Measurements from ENCODE around the gene EFCAB11.

EFCAB11 gene

DNA sequence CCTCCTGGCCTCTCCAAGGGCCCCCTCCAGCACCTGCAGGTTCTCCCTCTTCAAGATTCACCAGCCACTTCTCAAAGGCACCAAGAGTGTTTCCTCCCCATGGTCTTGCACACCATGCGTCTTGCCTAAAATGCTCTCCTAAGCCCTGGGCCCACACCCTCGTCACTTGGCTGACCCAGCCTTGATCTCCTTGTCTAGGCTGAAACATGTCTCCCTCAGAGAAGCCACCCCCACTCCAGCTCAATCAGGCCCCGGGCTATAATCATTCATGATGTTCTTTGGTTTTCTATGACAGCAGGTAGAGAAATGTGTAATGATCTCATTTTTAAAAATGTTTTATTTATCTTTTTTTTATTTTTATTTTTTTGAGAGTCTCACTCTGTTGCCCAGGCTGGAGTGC, 88.1 kb downstream of the EFCAB11 start:
- no peak for DNase-seq (ENCODE audit: low read depth)

DNA sequence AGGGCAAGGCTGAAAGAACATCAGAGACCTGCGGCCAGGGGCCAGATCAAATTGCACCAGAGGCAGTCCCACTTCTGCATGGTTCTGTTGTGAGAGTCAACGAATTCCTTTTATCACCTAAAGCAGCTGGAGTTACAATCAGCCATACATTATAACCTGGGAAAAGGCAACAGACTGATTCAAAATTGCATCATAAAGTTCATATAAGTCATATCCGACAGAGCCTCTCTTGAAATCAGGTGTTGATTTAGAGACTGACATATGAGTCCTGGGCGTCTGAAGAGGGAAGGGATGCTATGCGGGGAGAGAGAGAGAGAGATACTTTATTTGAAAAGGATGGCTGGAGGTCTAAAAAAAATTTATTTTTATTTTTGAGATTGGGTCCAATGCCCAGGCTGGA, 89.4 kb downstream of the EFCAB11 start:
- no peak for DNase-seq (ENCODE audit: low read depth)

DNA sequence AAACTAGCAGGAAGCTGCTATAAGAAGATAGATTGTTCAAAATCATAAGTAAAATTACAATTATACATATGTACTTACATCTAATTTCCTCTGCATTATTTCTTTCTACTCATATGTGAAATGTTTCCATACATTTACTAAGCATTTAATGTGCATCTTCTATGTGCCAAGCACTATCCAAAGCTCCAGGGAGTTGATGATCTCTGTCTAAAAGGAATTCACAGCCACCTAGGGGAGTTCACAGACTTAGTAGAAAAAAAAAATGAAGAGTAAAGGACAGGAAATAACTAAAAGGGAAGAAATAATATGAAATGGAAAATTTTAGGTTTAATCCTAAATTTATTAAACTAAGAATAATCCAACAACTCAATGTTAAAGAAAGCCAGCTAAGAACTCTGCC, 91.7 kb downstream of the EFCAB11 start:
- no peak for DNase-seq (ENCODE audit: low read depth)

DNA sequence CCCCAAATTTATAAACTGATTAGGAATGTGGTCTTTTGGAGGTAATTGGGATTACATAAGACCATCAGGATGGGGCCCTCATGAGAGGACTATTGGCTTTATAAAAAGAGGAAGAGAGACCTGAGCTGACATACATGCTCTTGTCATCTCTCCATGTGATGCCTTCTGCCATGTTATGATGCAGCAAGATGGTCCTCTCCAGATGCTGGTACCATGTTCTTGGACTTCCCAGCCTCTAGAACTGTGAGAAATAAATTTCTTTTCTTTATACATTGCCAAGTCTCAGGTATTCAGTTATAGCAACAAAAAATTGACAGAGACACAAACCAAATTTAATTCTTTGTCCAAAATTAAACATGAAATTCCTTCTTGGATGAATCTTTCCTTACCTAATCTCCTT, 92.9 kb downstream of the EFCAB11 start:
- DNase-seq (ENCODE audit: low read depth) = no peak

DNA sequence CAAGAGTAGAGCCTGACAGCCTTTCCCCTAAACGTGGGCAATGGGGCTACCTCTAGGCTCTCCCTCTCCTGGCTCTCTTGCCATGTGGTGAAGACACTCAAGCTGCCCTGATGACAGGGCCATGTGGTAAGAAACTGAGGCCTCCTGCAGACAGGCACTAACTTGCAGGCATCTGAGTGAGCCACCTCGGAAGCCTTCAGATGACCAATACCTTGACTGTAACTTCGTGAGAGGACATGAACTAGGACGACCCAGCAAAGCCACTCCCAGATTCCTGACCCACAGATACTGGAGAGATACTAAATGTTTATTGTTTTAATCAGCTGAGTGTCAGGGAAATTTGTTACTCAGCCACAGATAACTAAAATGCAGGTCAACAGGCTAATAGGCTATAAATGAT, 96.4 kb downstream of the EFCAB11 start:
- DNase-seq (ENCODE audit: low read depth) = no peak

DNA sequence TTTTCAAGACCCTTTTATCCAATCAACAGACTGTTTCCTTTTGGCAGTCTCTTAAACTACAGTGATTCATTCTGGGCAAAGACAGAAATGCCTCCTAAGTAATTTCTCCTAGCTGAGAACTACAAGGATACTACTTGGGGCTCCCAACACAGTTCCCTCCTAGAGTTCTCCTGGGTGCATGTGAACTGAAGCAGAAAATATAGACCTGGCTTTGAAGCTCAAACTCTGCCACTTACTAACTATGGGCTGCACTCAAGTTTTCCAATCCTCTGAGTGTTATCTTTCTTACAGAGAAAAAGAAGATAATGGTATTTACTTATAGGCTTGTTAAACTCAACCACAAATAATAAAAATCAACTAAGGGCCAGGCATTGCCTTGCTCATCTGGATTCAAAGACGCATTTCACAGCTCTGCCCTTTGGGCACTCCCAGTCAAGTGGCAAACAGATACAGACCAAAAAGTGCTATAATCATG, 97.6 kb downstream of the EFCAB11 start:
- DNase-seq (ENCODE audit: low read depth) = no peak

DNA sequence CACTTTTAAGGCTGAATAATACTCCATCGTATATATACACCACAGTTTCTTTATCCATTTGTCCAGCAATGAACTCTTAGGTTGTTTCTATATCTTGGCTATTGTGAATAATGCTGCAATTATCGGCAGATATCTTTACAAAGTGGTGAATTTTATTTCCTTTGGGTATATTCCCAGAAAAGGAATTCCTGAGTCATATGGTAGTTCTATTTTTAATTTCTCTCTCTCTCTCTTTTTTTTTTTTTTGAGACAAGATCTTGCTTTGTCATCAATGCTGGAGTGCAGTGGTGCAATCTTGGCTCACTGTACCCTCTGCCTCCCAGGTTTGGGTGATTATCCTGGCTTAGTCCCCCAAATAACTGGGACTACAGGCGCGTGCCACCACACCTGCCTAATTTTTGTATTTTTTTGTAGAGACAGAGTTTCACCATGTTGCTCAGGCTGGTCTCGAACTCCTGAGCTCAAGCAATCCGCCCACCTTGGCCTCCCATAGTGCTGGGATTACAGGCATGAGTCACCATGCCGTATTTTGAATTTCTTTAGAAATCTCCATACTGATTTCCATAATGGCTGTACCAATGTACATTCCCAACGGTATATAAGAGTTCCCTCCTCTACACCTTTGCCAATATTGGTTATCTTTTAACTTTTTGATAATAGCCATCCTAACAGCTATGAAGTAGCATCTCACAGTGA, 98.4 kb downstream of the EFCAB11 start:
- peak; percentile 64 for DNase-seq (ENCODE audit: low read depth)

DNA sequence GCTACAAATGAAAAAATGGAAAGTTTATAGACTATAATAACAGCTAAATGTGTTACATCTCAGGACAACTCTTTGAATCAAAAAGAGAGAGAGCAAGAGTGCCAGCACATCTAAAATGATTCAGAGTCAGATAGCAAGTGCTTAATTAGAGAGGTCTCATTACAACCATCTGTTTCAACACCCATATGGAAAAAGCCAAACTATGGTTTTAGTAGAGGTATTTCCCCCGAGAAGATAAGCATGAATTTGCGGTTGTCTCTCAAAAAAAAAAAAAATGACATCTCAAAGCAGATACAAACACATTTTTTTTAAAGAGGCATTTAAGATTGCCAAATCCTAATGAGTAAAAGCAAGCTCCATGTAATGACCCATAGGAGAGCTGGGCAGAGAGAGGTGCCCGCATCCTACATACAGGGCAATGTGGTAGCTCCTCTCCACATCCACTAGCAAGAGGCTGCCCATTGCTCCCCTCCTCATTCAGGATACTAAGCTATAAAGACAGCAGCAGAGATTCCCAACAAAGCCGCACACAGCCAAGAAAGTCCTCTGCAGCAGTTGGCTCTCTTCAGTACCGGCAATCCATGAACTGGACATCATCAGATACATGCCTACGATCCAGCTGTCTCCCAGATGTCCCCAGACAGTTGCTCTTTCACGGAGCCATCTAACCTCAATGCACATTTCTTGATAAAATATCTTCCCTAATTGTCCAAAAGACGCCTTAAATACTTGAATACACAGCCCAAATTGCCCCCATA, 100.4 kb downstream of the EFCAB11 start:
- DNase-seq (ENCODE audit: low read depth) = no peak

DNA sequence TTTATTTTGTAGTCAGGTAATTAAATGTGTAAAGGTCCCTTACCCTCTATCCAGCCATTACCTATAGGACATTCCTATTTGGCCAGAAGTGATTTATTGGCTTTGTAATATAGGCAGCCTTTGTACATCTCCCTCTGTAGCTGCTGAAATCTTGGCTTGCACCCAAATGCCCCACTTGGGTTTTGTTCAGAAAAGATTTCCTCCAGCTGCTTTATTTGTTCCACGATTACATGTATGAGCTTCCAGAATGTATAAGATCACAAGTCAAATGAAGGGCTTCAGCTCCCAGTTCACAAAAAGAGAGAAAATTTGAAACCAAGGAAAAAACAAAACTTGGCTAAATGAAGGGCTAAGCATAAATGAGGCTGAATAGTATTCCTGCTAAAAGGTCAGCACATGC, 103.4 kb downstream of the EFCAB11 start:
- no peak for DNase-seq (ENCODE audit: low read depth)

DNA sequence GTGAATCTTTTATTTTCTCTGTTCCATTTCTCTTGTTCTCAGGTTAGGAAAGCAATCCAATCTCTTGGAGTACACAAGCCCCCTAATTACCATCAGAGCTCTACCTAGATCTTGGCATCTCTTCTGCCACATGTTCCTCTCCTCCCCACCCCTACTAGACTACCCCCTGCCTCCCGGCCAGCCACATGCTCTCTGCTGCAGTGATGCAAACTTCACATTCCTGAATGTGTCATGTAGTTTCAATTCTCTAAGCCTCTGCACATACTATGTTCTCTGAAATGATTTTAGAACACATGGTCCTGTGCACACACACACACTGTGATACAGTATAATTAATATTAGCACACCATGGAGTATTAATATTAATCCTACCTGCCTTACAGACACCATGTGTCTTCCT, 104.6 kb downstream of the EFCAB11 start:
- no peak for DNase-seq (ENCODE audit: low read depth)

DNA sequence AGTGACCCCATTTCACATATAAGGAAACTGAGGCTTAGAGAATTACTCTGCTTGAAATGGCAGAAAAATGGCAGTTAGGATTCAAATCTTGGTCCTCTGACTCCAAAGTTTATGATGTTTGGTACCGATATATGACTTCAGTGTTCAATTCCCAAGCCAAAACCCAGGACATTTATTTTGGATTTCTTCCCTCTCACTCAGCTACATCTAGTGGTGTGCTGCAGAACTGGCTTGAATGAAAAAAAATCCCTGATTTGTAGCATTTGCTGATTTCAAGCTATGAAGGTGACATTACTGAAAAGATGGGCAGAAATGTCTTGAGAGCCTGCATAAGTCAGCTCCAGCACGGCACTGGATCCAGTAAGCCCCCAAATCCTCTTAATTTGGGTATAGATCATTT, 106.4 kb downstream of the EFCAB11 start:
- no peak for DNase-seq (ENCODE audit: low read depth)

DNA sequence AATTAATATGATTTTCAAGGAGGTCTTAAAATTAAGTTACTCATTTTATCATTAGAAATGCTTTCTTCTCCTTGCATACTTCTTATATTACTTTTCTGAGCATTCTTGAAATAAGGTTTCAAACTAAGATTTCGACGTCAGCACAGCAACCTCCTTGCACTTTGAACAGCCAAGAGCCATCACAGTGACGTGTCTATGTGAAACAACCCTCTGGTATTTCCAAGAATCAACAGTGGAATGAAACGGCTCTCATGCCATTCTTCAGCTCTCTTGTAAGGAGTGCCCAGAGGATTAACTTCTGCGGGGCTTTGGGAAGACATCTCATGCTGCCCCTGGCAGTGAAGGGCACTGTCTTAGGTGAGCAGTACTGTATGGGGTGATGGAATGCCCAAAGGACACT, 109.2 kb downstream of the EFCAB11 start:
- no peak for DNase-seq (ENCODE audit: low read depth)

DNA sequence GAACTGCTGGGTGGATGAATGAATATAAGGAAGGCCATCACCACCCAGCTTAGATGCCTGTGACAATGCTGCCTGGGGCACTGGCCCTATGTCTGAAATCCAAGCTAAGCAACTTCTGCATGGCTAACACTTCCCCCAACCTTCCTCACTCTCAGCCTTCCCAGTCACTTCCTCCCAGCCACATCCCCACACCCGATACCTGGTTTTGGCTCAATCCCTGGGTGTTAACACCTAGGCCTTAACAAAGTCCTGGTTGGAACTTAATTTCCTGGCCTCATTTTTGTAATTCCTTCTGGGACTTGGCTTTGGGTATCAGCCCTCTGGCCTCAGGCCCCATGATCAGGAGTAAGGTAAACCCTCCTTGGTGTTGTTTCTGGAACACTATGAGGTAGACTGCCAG, 110.0 kb downstream of the EFCAB11 start:
- DNase-seq (ENCODE audit: low read depth) = no peak

DNA sequence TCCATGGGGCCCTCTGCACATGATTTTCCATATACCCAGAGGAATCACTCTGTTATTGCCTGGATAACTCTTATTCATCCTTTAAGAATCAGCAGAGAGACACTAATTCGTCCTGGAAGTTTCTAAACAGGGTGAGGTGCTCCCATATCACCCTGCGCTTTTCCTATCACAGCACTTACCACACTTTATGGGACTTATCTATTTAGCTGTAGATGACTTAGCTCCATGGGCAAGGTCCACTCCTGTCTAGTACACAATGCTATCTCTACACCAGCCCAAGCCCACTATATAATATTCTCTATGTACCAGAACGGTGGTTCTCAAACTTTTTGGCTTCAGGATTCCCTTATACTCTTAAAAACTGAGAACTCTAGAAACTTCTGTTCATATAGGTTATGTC, 111.7 kb downstream of the EFCAB11 start:
- DNase-seq (ENCODE audit: low read depth) = no peak

DNA sequence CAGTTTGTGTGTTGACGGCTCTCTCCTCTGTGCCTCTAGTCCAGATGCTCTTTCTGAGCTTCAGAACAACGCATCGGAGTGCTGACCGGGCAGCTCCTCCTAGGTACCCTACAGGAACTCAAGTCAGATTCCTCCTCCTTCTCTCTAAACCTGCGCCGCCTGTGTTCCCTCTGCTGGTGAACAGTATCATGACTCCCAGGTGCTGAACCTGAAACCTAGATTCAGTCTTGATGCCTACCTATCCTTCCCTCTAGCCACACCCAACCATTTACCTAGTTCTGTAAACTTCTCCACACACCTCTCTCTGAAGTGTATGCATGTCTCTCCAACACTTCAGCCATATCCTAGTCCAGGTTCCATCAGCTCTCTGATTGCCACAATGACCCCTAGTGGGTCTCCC, 112.7 kb downstream of the EFCAB11 start:
- DNase-seq (ENCODE audit: low read depth) = no peak

DNA sequence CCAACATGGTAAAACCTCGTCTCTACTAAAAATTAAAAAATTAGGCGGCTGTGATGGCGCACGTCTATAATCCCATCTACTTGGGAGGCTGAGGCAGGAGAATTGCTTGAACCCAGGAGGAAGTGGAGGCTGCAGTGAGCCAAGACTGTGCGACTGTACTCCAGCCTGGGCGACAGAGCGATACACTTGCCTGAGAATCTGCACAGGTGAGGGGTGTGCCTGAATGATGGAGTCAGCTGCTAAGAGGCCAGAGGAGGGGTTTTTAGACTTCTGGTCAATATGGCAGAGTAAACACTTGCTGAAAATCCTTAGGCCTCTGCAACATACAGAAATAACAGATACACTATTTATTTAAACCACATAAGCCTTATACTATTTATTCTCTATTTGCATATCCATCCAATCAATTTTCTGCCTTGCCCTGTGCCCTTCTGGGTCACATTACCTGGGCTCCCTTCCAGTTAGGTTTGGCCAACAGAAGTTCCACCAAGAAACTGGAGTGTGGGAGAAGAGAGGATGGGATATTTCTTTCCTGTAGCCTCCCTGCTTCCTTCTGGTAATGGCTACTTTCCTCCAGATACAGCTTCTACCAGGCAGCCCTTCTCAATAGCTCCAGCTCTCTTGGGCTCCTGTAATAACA, 117.6 kb downstream of the EFCAB11 start:
- DNase-seq (ENCODE audit: low read depth) = no peak

DNA sequence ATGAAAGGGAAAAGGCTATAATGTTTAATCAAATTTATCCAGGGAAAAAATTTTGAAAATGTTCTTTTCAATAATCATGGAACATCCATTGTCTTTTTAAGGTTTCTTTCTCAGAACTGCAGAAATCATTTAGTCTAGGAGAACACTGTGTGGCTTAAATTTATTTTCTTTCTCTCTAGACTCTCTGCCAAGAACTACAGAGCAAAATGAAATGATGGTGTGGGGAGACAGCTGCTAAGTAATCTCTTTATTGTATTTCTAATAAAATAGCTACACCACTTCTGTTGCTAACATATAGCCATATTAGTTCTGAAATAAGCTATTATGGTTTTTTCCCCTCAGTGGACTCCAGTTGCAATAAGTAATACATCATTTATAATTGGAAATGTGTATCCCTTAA, 120.9 kb downstream of the EFCAB11 start:
- no peak for DNase-seq (ENCODE audit: low read depth)

DNA sequence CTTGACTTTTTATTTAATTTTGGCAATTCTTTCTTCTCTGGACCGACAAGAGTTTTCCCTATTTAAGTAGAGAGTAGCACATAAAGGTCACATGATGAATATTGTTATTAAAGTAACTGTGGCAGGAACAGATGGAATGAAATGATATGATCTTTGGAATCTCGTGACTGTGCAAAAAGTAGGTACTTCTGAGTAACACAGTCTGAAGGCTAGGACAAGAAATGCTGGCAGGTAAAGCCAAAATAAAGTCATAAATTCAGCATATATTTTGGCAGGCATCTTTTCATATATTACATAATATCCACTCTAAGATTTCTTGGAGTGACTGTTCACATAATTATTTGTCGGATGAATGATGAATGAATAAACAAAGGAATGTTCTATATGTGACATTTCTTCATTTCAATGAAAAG, 121.4 kb downstream of the EFCAB11 start:
- no peak for DNase-seq (ENCODE audit: low read depth)

DNA sequence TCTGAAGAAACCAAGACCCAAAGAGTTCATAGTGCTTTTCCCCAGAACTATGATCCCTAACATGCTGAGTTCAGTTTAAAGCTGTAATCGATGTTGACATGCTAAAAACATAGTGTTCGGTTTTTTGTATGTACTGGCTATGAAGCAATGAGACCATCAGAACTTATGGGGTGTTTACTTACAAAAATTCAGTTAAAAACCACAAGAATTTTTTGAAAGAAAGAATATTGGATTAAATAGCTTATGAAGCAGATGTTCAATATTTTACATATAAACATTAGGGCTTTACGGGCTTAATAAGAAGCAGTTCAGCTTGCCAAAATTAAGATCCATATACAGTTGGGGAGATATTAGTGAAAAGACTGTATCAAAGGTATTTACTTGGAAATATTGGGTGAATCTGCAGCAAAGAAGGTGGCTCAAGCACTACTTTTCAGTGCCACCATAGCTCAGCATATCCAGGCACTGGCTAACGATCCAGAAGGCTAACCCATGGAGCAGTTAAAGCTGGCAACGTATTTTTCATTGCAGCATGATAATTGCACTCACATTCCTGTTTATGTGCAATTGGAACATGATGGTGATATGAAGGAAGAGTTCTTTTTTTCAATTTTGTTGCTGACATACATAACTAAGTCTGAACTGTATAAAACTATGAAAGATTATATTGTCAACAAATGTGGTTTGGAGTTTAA, 125.9 kb downstream of the EFCAB11 start:
- DNase-seq (ENCODE audit: low read depth) = no peak

DNA sequence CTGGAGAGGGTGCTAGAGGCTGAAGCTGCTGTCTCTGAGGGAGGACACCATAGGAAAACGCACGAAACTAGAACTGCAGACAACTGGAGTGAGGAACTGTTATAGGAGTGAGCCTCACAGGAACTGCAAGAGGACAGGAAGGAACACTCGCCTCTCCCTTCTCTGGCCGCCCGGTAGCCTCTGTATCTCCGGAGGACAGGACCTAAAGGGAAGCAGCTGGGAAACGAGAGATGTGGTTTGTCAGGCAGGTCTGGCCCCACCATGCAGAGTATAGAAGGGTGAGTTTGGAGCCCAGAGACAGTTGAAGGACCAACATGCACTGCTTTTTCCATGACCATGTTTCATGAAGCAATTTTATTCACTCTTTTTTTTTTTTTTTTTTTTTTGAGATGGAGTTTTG, 127.3 kb downstream of the EFCAB11 start:
- DNase-seq (ENCODE audit: low read depth) = no peak

DNA sequence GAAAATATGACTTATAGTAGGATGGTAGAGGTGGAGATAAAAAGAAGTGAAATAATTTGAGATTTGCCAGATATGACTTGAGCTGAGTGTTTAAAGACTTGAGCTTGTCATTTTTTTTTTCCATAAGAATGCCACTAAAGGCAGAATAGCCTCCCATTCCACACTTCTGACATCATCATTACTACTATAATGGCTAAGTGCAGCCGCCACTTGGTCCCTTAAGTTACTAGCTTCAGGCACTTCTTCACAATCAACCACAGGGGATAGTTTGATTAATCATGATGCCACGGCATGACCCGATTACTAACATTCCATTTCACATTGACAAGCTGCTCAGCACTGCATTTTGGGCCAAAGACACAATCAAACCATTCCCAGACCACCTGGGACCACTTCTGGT, 127.9 kb downstream of the EFCAB11 start:
- DNase-seq (ENCODE audit: low read depth) = no peak

DNA sequence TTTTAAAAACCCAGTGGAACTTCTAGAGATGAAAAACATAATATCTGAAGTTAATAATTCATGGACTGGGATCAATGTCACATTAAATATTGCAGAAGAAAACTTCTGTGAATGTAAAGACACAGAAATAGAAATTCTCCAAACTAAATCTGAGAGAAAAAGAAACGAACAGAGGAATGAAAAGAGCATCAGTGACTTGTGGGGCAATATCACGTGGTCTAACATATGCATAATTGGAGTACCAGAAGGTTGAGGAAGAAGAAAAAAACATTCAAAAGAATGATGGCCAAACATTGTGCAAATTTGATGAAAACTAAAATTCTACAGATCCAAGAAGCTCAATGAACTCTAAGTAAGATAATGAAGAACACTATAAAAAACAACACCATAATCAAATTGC, 130.8 kb downstream of the EFCAB11 start:
- no peak for DNase-seq (ENCODE audit: low read depth)

DNA sequence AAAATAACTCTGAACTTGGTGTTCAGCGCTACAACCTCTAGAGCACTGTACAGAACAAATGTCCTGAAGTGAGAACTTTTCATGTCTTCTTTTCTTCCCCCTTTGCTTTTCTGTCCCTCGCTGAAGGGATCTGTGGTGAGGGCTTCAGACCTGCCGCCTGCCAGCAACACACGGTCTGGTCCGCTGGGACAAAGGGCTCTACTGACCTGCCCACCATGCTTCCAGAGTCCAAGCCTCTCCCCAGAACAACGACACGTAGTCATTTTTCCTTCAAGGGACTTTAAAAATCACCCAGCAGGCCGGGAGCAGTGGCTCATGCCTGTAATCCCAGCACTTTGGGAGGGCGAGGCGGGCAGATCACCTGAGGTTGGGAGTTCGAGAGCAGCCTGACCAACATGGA, 140.4 kb downstream of the EFCAB11 start:
- DNase-seq (ENCODE audit: low read depth) = no peak
